GM19238 (cell line): ENCODE measurements around the gene KDELR3.

ENCODE experiments used
- DNase-seq: peaks from one replicate; pipeline ENCODE4 v3.0.0; 2011; ENCODE audit warnings: low spot score; ENCODE audit not compliant: insufficient read length

Gene KDELR3

GRCh38 chr22:38513063-38513462, 45.2 kb downstream of the KDELR3 start:
- peak; percentile 37 for DNase-seq

- no peak for DNase-seq
Observed at GRCh38 chr22:38518620-38519019, 50.7 kb downstream of the KDELR3 start.

GRCh38 chr22:38519453-38520250, 51.8 kb downstream of the KDELR3 start:
- no peak for DNase-seq

- no peak for DNase-seq
Observed at GRCh38 chr22:38523029-38523428, 55.1 kb downstream of the KDELR3 start.

GRCh38 chr22:38523479-38523878, 55.6 kb downstream of the KDELR3 start:
- DNase-seq: no peak

- no peak for DNase-seq
Observed at GRCh38 chr22:38524429-38524828, 56.5 kb downstream of the KDELR3 start.

GRCh38 chr22:38531251-38531938, 63.5 kb downstream of the KDELR3 start:
- DNase-seq: no peak
